Activated CD4-positive, CD25-positive, alpha-beta regulatory T cell (primary cell): Measurements from ENCODE around the gene KAT6B.
A peak's percentile ranks its signal among the peaks of the same experiment; 100 is the strongest.

Source experiments
- DNase-seq, 4 experiments: peaks; one replicate each; lab custom pipeline; 2025; lab: John Stamatoyannopoulos, UW

KAT6B gene

DNA sequence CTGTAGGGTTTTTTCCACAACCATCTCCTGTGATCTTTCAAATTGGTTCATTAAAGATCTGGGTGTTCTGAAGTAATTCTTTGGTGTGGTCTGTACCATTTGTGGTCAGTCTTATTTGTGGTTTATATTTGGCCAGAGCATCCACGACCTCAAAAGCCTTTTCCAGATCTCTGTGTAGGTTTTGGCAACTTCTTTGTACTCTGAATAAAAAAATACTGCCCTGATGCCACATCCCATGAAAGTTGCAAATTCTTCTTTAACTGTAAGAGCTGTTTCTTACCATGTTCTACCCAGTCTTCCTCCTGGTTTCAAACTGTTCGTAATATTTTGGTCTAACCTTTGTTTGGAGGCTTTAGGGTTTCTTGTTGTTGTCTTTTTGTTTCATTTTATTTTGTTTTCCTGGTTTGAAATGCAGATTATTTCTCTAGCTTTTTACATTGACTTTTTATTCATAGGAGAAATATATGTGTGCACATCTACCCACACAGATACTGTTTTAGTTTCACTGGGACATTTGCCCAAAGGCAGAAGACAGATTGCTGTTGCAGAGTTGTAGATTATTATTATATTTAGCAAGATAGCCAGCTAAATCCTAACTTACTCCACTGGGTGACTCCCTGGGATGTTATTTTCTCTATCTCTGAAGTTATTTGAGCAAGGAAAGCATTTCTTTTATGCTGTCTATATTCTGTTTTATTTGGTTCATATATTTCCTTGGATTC, 161.8 kb downstream of the KAT6B start:
- DNase-seq = no peak

DNA sequence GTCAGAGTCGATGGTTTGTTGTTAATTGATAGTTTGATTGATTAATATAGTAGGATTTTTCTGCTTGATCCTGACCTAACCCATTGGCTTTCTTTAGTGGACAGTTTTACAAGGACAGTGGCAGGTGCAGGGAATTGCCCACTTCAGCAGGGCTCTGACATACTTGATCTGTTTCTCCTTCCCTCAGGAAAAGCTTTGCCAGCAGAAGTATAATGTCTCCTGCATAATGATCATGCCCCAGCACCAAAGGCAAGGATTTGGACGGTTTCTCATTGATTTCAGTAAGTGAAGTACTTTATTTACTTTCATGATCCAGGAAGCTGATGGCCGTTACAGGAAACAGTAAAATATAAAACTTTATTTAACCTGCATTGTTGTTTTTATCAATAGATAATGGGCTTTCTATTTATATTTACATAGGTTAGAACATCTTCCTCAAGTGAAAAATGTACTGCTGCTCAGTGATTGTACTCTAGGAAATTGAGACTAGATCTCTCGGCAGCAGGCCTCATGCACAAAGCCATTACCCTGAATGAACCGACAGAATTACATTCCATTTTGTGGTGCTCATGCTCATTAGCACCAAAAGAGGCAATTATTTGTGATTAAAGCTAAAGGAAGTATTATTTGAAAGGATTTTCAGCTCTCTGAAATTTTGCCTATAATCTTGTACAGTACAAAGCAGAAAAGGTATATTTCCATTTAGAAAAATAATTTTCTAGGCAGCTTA, 162.6 kb downstream of the KAT6B start:
- no peak for DNase-seq

DNA sequence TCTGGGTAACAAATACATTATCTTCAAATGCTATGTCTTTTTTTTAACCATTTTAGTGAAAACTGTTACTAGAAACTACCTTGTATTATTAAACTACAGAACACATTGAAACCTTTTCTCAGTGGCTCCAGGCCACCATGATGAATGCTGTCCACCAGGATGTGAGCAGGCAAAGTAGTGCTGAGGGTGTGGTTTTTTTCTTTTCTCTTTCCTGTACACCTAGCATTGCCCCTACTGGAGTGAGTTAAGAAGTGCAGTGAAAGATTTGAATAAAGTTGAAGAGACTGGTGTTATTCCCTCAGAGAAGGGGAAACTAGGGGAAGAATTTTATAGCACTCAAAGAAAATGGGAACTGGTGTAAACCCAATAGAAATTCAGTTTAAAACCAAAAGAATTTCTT, 165.0 kb downstream of the KAT6B start:
- no peak for DNase-seq

DNA sequence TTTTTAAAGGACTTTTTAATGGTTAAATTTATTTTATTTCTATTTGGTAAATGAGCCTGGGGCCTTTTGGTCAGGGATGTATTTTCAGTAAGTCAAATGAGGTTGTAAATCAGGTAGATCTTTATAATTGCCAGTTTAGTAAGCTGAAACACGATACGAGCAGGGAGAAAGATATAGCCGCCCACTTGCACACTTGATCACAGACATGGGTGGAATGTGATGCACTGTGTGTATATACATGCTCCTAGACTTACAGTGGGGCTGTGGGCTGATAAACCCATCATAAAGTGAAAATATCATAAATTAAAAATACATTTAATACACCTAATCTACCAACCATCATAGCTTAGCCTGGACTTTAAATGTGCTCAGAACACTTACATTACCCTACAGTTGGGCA, 165.7 kb downstream of the KAT6B start:
- DNase-seq = no peak

DNA sequence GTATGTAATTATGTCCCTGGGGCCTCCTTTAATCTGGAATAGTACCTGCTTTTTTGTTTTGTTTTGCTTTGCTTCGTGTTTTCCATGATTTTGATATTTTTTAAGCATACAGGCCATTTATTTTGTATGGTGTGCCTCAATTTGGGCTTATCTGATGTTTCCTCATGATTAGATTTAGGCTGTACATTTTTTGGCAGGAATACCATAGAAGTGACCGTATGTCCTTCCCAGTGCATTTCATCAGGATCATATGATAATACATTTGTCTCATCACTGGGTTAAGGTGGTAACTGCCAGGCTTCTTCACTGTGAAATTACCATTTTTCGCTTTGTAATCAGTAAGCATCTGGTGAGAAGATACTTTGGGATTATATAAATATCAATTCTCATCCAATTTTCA, 167.2 kb downstream of the KAT6B start:
- DNase-seq = no peak

DNA sequence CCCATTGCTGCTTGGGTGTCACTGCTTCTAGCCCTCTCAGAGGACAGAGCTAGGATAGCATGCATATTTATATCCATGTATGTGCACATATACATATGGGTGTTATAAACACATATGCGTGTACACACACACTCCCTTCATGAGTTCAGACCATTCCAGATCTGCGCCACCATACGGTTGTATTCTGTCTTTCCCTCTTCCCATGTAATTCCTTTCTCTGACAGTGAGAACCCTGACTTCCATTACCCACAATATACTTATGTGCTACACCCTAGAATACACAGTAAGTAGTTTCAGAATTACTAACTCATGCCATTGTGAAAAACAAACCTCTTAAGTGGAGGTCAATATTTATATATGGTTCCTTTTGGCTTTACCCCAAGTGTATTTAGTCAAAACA, 168.5 kb downstream of the KAT6B start:
- DNase-seq = no peak

DNA sequence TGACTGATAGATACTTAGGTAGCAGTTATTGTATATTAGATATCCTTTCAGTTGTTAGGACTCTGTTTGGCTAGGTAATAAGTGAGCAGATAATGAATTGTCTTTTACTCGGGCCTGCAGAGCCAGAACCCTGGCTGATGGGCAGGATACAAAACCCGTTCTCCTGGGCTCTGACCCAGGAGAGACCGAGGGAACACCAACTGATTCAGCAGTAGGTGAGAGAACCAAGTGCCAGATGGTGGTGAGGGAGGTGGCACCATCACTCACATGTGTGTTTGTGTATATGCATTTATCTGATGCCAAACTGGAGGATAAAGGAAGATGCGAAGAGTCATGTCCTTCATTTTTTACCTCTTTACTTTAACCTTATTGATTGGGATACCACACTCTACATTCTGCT, 169.4 kb downstream of the KAT6B start:
- DNase-seq = no peak

DNA sequence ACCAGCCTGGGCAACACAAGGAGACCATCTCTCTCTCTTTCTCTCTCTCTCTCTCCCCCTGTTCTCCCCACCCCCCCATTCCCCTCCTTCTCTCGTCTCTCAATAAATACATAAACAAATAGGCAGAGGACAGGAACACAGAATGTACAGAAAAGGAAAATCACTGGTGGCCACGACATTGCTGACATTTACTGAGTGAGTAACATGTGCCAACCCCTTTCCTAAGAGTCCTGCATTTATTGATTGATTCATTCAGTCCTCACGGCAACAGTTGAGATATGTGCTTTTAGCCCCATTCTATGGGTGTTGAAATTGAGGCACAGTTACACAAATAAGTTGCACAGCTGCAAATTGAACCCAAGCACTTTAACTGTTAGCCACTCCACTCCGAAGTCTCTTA, 170.8 kb downstream of the KAT6B start:
- DNase-seq = no peak

DNA sequence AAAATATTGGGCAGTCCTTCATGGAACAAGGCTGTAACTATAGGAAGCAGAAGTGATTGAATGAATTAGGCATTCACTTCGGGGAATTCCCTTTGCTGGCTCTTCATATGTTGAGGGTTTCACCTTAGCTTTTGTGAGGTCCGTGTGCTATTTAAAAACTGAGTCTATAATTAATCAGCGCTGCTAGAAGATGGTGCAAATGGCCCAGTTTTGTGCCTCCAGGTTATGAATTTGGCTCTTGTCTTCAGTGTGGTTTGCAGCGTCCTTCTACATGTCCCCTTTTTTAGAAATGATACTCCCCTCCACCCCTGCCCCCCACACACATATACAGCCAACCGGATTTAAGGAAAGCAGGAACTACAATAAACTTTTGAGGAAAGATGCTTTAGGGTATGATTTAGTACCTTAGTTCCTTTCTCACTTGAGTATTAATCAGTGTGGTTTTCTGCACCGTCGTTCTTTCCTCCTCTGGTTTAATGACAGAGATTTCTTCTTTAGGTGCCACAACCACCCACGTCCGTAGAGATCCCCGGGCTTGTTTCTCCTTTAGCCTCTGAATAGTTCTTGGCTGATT, 174.4 kb downstream of the KAT6B start:
- no peak for DNase-seq

DNA sequence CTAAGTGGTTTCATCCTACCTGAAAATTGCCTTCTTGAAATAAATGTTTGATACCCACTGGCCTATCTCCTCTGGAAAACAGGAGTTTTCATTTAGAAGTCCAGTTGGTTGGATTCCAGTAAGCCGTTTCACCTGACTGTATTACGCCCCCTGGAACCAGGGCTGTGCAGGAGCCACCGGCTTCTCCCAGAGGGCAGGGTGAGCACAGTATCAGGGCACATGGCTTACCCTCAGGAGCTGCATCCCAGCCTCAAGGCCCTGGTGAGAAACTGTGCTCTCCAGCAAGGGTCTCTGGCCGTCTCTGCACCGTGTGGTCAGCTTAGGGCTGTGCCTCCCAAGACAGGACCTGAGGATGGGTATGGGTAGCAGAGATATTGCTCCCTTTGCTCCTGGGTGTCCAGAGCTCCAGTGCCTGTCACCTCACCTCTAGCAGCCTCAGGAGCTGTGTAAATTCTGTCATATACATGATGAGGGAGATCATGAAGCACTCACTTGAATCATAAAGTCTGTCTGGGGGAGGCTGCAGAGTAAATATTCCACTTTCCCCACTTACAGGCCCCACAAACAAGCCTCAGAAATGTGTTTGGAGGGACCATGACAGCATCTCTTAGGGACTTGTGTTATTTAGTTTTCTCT, 175.4 kb downstream of the KAT6B start:
- DNase-seq = no peak

DNA sequence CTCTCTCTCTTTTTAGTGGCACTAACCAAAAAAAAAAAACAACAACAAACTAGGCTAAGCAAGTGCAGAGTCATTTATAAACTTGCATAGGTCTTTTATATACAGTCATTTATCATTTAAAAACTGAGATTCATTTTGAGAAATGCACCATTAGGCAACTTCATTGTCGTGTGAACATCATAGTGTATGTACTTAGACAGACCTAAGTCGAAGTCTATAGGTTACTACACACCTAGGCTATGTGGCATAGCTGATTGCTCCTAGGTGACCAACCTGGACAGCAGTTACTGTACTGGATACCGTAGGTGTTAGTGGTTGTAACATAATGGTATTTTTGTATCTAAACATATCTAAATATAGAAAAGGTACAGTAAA, 175.9 kb downstream of the KAT6B start:
- no peak for DNase-seq

DNA sequence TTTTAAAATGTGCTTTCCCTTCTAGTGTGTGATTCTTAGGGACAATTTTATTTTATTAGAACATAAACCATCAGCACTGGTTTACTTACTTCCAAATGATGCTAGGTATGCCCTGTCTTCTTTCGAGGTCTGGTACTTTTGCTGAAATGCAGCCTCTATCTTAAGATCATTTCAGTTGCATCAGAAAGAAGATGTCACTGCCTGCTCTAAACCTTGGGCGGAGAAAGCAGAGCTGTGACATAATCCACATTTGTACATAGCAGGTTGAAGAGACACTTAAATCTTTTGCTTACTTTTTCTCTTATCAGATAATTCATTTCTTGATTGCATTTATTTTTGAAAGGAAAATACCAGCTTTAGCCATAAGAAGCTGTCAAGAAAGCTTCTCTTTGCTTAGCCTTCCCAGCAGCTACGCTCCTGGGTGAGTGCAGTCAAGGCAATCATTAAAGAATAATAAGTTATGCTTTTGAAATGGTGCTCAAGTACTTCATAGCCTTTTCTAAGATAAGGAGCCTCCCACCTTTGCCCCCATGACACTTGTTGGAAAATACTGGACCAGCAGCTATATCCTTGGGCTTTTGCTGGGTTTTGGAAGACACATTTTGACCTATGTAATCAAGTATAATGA, 176.7 kb downstream of the KAT6B start:
- DNase-seq = no peak

DNA sequence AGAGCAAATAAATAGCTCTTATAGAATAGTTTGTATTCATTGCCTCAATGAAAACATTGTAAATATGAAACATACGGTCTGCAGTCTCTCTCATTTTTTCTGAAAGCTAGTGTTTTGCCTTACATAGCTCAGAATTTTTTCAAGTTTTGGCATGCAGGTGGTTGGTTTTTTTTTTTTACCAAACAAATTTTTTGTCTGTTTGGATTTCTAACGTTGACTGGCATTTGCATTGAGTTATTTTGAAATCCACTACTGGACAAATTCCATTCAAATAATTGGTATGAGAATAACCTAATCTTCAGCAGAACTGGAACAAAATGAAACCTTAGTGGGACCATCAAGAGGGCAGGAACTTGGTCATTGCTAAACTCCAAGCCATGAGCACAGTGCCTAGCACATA, 177.5 kb downstream of the KAT6B start:
- DNase-seq = no peak

DNA sequence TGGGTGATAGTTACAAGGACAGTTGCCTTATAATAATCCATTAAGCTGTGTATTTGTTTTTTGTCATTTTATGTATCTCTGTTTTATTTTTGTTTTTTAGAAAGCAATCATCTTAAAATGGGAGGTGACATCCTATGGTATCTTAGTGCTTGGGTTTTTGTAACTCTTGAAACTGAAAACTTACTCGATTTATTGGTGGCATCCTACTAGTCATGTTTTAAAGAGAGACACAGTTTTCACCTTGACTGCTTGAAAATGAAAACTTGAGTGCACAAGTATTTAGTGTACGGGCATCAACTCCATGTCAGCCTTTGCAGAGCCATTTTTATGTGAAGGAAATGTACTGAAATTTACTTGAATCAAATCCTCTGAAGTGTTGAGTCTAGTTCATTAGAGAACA, 181.2 kb downstream of the KAT6B start:
- no peak for DNase-seq

DNA sequence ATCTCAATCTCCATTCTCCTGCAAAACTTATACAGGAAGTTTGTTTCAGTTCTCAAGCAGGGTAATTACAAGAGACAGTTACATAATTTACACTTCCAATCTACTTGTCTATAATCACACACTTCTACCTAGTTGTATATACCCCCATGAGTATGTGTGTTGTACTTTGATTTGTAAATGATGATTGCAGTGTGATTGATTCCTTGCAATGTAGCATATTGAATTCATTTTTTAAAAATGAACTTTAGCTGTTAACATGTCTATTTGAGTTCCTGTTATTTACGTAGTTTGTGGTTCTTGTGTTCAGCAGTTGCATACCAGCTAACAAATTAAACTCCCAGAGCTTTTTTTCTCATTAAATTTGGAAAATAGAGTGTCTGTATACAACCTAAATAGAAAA, 182.6 kb downstream of the KAT6B start:
- no peak for DNase-seq

DNA sequence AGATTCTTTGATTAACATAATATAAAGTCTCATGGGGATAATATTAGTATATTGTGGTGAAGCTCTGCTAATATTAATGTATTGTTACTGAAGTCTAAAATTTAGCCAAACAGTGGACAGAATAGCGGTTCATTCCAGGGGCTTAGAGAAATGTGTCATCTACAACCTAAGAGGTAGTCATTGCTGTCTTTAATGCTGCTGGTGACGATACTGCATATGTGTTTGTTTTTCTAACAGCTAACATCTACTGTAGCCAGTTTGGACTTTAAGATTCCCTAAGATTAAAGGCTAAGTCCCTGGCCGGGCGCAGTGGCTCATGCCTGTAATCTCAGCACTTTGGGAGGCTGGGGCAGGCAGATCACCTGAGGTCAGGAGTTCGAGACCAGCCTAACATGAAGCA, 183.0 kb downstream of the KAT6B start:
- DNase-seq = no peak

DNA sequence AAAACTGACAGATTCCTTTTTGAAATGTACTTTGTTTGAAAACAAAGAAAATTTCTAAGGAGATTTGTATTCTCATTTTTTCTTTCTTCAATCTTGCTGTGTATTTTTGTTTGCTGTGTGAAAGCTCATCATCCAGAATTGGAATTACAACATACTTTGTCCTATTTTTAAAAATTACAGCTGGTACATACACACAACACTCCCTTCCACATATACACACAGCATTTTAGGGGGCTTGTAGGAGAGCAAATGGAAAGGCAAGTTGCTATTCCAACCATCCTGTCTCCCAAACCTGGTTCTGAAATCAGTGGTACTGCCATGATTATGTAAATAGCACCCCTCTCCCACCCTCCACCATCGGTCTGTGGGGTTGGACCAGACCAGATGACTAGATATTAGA, 184.0 kb downstream of the KAT6B start:
- no peak for DNase-seq

DNA sequence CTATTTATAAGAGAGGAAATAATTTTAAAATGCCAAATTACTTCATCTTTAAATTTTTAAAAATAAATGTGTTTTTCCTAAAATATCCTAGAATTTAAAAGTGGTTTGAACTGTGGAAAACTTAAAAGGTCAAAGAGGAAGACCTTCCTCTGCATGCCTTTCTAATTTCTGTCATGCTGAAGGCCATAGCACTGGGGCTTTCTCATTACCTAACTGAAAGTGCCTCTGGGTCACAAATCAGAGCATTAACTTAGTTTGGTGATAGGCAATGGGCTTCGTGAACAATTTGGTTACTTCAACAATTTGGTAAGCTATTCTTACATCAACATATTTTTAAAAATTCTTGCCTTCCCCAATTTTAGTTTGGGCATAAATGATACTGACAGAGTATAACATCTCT, 184.8 kb downstream of the KAT6B start:
- no peak for DNase-seq

DNA sequence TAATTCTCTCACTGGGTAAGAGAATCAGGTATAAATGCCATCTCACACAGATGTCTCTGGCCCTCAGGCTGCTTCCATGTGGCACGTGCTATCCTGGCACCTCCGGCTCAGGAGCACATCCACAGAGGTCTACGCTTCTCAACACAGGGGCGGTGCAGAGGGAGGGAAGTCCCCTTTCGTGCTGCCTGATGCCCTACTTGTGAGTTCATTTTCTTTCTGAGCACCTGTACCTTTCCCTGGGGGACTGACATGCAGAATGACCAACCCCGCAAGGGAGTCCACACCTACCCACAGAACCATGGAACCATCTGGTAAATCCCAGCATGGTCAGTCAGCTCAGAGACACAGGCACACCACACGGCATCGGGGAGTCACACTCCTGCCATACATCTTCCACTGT, 186.1 kb downstream of the KAT6B start:
- no peak for DNase-seq

DNA sequence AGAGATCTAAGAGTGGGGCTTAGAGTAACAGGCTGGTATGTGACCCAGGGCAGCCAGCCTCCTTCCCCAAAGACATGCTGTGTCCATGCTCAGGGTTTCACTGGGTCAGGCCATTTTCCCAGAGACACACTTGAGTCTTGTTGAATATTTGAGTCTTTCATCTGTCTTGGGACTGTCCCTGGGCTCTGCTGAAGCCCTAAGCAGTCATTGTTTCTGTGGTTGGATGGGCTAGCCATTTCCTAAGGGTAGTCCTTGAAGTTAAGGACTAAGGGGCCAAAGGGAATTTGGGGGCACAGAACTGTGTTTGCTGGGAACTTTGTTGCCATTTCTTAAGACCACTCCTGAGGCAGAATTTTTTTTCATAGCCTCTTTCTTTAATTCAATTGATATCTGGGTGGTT, 186.6 kb downstream of the KAT6B start:
- DNase-seq = no peak

DNA sequence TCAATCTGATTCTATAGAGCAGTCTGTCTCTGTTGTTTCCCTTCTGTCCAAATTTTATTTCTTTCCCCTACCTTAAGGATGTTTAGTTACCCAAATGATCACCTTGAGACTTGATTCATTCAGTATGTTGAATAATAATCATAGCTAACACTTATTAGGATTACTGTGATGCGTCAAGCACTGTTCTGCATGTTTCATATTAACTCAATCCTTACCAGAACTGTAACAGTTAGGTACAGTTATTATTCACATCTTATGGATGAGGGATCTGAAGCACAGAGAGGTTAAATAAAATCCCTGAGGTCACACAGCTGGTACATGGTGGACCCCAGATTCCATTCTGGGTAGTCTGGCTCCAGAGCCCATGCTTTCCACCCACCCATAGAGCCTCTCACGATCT, 187.1 kb downstream of the KAT6B start:
- DNase-seq = no peak

DNA sequence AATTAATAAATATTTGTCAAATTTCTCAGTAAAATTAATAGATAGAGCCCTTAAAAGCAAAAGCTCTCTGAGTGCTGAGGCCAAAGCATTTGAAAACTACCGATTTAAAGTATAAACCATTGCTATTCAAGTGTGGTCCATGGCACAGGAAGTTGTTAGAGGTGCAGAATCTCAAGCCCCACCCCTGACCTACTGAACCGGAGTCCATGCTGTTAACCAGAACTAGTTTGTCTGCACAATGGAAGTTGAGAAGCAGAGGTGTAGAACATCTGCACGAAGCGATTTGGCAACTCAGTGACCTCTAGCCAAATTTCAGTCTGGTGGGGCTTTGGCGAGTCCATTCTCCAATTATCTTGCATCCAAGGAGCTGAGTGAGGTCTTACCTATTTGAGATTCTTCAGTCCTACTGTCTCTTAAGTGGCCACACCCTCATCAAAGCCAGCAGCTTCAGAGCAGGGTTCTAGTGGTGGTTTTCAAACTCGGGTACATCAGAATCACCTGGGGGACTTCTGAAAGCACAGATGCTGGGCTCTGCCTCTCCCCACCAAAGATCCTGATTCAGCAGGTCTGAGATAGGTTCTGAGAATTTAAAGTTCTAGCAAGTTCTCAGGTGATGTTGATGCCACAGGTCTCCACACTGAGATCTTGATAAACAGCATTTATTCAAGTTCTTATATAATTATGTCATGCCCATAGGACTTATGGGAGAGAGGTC, 188.3 kb downstream of the KAT6B start:
- peak in 1 of 4 experiments; percentile 4 for DNase-seq
